ENCODE data around the gene SPAG6. TPM values are rescaled to one million over a fixed set of nuclear protein-coding genes. Genes with fewer than 3 reads are reported as not detected.
A peak's percentile ranks its signal among the peaks of the same experiment; 100 is the strongest.

Gene SPAG6
- total and polyA plus RNA-seq, 9 of the 15 experiments (the other 6 are each of a cell fraction or from before 2014, with no cell fraction given) = 3.5 to 23.1 (median 11.8) TPM

DNA sequence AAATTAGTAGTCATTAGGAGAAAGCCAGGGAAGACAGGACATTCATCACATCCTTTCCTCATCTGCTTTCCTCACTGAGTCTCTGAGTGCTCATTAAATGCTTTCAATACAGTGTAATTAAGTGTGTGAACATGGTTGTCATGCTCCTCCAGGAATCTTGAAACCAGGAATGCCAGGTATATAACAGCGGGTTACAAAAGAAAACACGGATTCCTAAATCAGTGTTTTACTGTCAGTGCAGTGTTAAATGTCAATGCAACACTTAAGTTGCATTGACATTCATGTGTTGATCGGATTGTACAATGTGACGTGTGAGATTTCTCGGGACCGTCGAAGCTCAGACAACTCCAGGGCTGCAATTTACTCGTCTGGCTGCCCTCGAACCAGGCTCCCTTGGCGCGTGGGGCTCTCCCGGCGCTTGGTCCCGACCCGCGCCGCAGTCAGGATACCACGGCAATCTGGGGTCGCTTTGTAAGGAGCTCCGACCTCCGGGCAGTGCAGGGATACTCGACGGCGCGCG is 455 bp upstream of the SPAG6 start:
- Histone ChIP-seq H4K20me1 (replicated peaks; ENCODE audit: control insufficient read depth, insufficient read depth, low read length) (no peaks in the 10 kb centered on the region), H3K27ac (ENCODE audit: extremely low read depth, low read depth, low read length) (no peak overlapping the region), H3K9ac (ENCODE audit: insufficient read depth in 1 of 2, low read depth in 2 of 2, low read length in 2 of 2) (no peak overlapping the region), H3K4me3 (no peak overlapping the region), H3K4me1 (replicated peaks in 1 of 2; ENCODE audit: control insufficient read depth in 2 of 2, insufficient read depth in 2 of 2, low read length in 2 of 2) (peaks cover 0 to 15% of the 10 kb centered on the region in 2 experiments; a peak in 4 of 5 replicates), H3K9me1 (ENCODE audit: control insufficient read depth, insufficient read depth, low read length) (no peaks in the 10 kb centered on the region), H3K79me2 (ENCODE audit: control insufficient read depth, insufficient read depth, low read length) (no peaks in the 10 kb centered on the region), H3K27me3 (ENCODE audit: control insufficient read depth in 2 of 2, insufficient read depth in 2 of 2, low read length in 2 of 2) (no peaks in the 10 kb centered on the region), H3K9me3 (replicated peaks; ENCODE audit: control insufficient read depth, insufficient read depth, low read depth, low read length) (no peaks in the 10 kb centered on the region; the same call in 1 of the 2 replicates), H3K36me3 (ENCODE audit: control insufficient read depth, insufficient read depth, low read length) (no peaks in the 10 kb centered on the region), H2AFZ (ENCODE audit: low read depth, low read length) (no peak overlapping the region), H3K4me2 (ENCODE audit: insufficient read depth, low read length) (no peak overlapping the region)
- WGBS (ENCODE audit: insufficient coverage, low coverage, missing lambda C conversion rate) = 93% methylated on average over 18 of the region's 26 CpGs
- DNase-seq (ENCODE audit: extremely low read depth in 1 of 4, low spot score in 3 of 4) = no peak
- no peak for ATAC-seq
- no peak for TF ChIP-seq RBM34 (IDR thresholded peaks at IDR 0.05; ENCODE audit: borderline replicate concordance, insufficient read depth, low read length)
- peak; percentile 87; the same call in 1 of the 2 replicates for TF ChIP-seq ZNF232 (CRISPR knock-in tag; IDR thresholded peaks at IDR 0.05)
- BruUV-seq (replicated peaks) = no TSS peak
- ChIA-PET CTCF (ENCODE audit: low intra/inter-chr PET ratio) (no interaction called here), POLR2A (interaction anchor here (2.1 kb wide), 1 partner anchor 11 kb away, joined by 6 read pairs; no protein-coding TSS in a partner anchor)
- intact Hi-C loops (cut with micrococcal nuclease) = loop anchor here (5.0 kb wide), 1 partner anchor 72 kb away; no protein-coding TSS in a partner anchor
- no peak for FAIRE-seq
- in situ Hi-C loops (cut with MboI) = no loop called here

DNA sequence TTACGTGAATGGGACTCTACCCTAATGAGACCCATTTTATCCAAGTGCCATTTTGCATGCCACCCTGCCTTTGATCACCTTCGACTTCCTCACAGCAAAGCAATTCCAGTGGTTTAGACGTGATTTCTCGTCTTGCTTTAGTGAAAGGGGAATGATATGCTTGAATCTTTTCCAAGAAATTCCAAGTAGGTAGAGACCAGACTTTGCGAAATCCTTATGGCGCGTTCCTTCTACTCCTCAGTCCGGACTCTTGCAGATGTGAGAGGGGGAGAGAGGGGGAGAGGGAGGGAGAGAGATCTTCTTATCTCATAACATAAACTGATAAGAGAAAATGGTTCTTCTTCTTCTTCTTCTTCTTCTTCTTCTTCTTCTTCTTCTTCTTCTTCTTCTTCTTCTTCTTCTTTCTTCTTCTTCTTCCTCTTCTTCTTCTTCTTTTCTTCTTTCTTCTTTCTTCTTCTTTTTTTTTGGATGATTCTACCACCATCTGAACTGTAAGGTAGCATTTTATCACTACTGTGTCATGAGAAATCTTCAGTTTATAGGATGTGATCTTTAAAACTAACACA is 883 bp downstream of the SPAG6 start:
- FAIRE-seq = no peak
- no peak for ATAC-seq
- in situ Hi-C loops (cut with MboI) (no loop called here), intact Hi-C loops (cut with micrococcal nuclease) (no loop called here)
- BruUV-seq (replicated peaks) = no TSS peak
- no peak overlapping the region for H3K4me2 ChIP-seq (ENCODE audit: insufficient read depth, low read length)
- POLR2A ChIA-PET = no interaction called here
- TF ChIP-seq NFXL1 (CRISPR knock-in tag; IDR thresholded peaks at IDR 0.05) (no peak), BCOR (IDR thresholded peaks at IDR 0.05) (no peak)
- TF ChIP-seq, protein P1, sequence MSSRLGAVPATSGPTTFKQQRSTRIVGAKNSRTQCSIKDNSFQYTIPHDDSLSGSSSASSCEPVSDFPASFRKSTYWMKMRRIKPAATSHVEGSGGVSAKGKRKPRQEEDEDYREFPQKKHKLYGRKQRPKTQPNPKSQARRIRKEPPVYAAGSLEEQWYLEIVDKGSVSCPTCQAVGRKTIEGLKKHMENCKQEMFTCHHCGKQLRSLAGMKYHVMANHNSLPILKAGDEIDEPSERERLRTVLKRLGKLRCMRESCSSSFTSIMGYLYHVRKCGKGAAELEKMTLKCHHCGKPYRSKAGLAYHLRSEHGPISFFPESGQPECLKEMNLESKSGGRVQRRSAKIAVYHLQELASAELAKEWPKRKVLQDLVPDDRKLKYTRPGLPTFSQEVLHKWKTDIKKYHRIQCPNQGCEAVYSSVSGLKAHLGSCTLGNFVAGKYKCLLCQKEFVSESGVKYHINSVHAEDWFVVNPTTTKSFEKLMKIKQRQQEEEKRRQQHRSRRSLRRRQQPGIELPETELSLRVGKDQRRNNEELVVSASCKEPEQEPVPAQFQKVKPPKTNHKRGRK (tag; IDR thresholded peaks at IDR 0.05) = peak; percentile 70
- 91% methylated on average over 8 of the region's 8 CpGs for WGBS (ENCODE audit: insufficient coverage, low coverage, missing lambda C conversion rate)
- H2AFZ ChIP-seq (ENCODE audit: low read depth, low read length) = no peak overlapping the region
- CTCF ChIA-PET (ENCODE audit: low intra/inter-chr PET ratio) = no interaction called here
- no peak overlapping the region for H3K27ac ChIP-seq (ENCODE audit: extremely low read depth, low read depth, low read length)
- peaks cover 0 to 6% of the 10 kb centered on the region in 2 experiments; a peak in 4 of 5 replicates for H3K4me1 ChIP-seq (replicated peaks in 1 of 2; ENCODE audit: control insufficient read depth in 2 of 2, insufficient read depth in 2 of 2, low read length in 2 of 2)
- H4K20me1 ChIP-seq (replicated peaks; ENCODE audit: control insufficient read depth, insufficient read depth, low read length) = no peaks in the 10 kb centered on the region
- no peak for DNase-seq (ENCODE audit: extremely low read depth in 1 of 4, low spot score in 3 of 4)
- H3K9me3 ChIP-seq (replicated peaks; ENCODE audit: control insufficient read depth, insufficient read depth, low read depth, low read length) = no peaks in the 10 kb centered on the region; the same call in 1 of the 2 replicates
- H3K4me3 ChIP-seq = no peak overlapping the region
- no peaks in the 10 kb centered on the region for H3K36me3 ChIP-seq (ENCODE audit: control insufficient read depth, insufficient read depth, low read length)
- no peak overlapping the region for H3K9ac ChIP-seq (ENCODE audit: insufficient read depth in 1 of 2, low read depth in 2 of 2, low read length in 2 of 2)
- H3K27me3 ChIP-seq (ENCODE audit: control insufficient read depth in 2 of 2, insufficient read depth in 2 of 2, low read length in 2 of 2) = no peaks in the 10 kb centered on the region
- H3K9me1 ChIP-seq (ENCODE audit: control insufficient read depth, insufficient read depth, low read length) = no peaks in the 10 kb centered on the region
- no peaks in the 10 kb centered on the region for H3K79me2 ChIP-seq (ENCODE audit: control insufficient read depth, insufficient read depth, low read length)
